H1 (cell line): ENCODE data around the gene MITF. TPM values are rescaled to one million over a fixed set of nuclear protein-coding genes. Genes with fewer than 3 reads are reported as not detected.

Source experiments
- CTCF ChIA-PET: fragments of 300-600 bp; sonication (Branson Sonifier 250); formaldehyde crosslinking; loops from one replicate; lab custom pipeline; 2021; ENCODE audit not compliant: partially characterized antibody; lab: Charles Lee
- POLR2A ChIA-PET: fragments of 300-600 bp; sonication (Branson Sonifier 250); formaldehyde crosslinking; loops from one replicate; lab custom pipeline; 2021; ENCODE audit warnings: inconsistent platforms; ENCODE audit not compliant: partially characterized antibody; lab: Charles Lee
- DNase-seq, 2 experiments: peaks; one replicate each; pipeline versions ENCODE4 v3.0.0 to v3.0.0-alpha.2; 2010 to 2022; ENCODE audit warnings: low spot score in 2 of 2, low read depth in 1 of 2, mixed read lengths in 1 of 2
- FAIRE-seq: peaks from 2 replicates; lab custom pipeline; 2011; peaks lifted over from hg19 to GRCh38; lab: Jason Lieb, UNC
- H2AFZ ChIP-seq: 2 replicates; pipeline ENCODE4 v1.8.1; 2012; ENCODE audit warnings: low read length, inconsistent platforms
- H2AK5ac ChIP-seq: 2 replicates; pipeline ENCODE4 v1.6.1; 2013; ENCODE audit warnings: low read depth, low read length
- H2BK120ac ChIP-seq: replicated peaks from 2 replicates; pipeline ENCODE3; 2013; ENCODE audit warnings: low read depth, low read length, inconsistent platforms
- H2BK12ac ChIP-seq: 2 replicates; pipeline ENCODE4 v1.6.1; 2013; ENCODE audit warnings: low read depth, low read length
- H2BK15ac ChIP-seq: 2 replicates; pipeline ENCODE4 v1.6.1; 2013; ENCODE audit warnings: low read length
- H2BK20ac ChIP-seq: 2 replicates; pipeline ENCODE4 v1.6.1; 2013; ENCODE audit warnings: low read length
- H2BK5ac ChIP-seq: 2 replicates; pipeline ENCODE4 v1.6.1; 2013; ENCODE audit warnings: low read depth, low read length
- H3K14ac ChIP-seq: 2 replicates; pipeline ENCODE4 v1.6.1; 2013; ENCODE audit warnings: inconsistent platforms; ENCODE audit not compliant: insufficient read length
- H3K18ac ChIP-seq: 2 replicates; pipeline ENCODE4 v1.6.1; 2013; ENCODE audit warnings: low read length; ENCODE audit errors: extremely low read depth
- H3K23ac ChIP-seq: 2 replicates; pipeline ENCODE4 v1.6.1; 2013; ENCODE audit warnings: inconsistent platforms; ENCODE audit not compliant: insufficient read length
- H3K23me2 ChIP-seq: 2 replicates; pipeline ENCODE4 v1.6.1; 2013; ENCODE audit warnings: low read depth, low read length
- H3K27ac ChIP-seq: 2 replicates; pipeline ENCODE4 v1.6.1; 2011; ENCODE audit warnings: low read depth, low read length, inconsistent platforms
- H3K27me3 ChIP-seq, 4 experiments: replicated peaks in 1 of 4; 1 replicate in 1 of 4; 2 replicates in 3 of 4; pipeline versions ENCODE4 v1.6.1 to v1.8.1; 2011 to 2013; ENCODE audit warnings: low read length in 3 of 4, mild to moderate bottlenecking in 3 of 4, inconsistent platforms in 2 of 4, mixed read lengths in 2 of 4, moderate library complexity in 1 of 4; ENCODE audit not compliant: control insufficient read depth in 3 of 4, insufficient read depth in 3 of 4; ENCODE audit errors: extremely low read depth in 1 of 4
- H3K36me3 ChIP-seq, 4 experiments: 2 replicates each; pipeline versions ENCODE4 v1.6.1 to v1.8.1; 2011 to 2013; ENCODE audit warnings: mild to moderate bottlenecking in 4 of 4, low read length in 3 of 4, moderate library complexity in 2 of 4, control low read depth in 1 of 4, inconsistent platforms in 1 of 4; ENCODE audit not compliant: insufficient read depth in 4 of 4, control insufficient read depth in 2 of 4
- H3K4ac ChIP-seq: replicated peaks from 2 replicates; pipeline ENCODE3; 2013; ENCODE audit warnings: low read length, low read depth, mixed read lengths, inconsistent platforms; ENCODE audit not compliant: insufficient read length
- H3K4me1 ChIP-seq, 4 experiments: replicated peaks in 1 of 4; 1 replicate in 1 of 4; 2 replicates in 3 of 4; pipeline versions ENCODE4 v1.6.1 to v1.8.1; 2011 to 2013; ENCODE audit warnings: low read length in 3 of 4, inconsistent platforms in 2 of 4, mixed read lengths in 1 of 4; ENCODE audit not compliant: insufficient read depth in 4 of 4, control insufficient read depth in 3 of 4
- H3K4me2 ChIP-seq, 2 experiments: 2 replicates each; pipeline versions ENCODE4 v1.6.1 to v1.8.1; 2011 to 2013; ENCODE audit warnings: low read depth in 2 of 2, low read length in 2 of 2, control low read depth in 1 of 2, inconsistent platforms in 1 of 2, mild to moderate bottlenecking in 1 of 2; ENCODE audit not compliant: insufficient read depth in 1 of 2
- H3K4me3 ChIP-seq, 4 experiments: fragments of 200-600, 300-600 bp in 1 of 4; sonication (generic), shearing (Covaris generic), sonication (Bioruptor Twin) in 1 of 4; 2 replicates each; pipeline versions ENCODE4 v1.5.1 to v1.8.1; 2011 to 2016; ENCODE audit warnings: low read length in 4 of 4, low read depth in 3 of 4, control low read depth in 2 of 4, inconsistent platforms in 2 of 4, mild to moderate bottlenecking in 2 of 4, mixed read lengths in 1 of 4, moderate library complexity in 1 of 4; ENCODE audit not compliant: insufficient read depth in 2 of 4; ENCODE audit errors: extremely low read depth in 1 of 4
- H3K56ac ChIP-seq: replicated peaks from 2 replicates; pipeline ENCODE3; 2013; ENCODE audit warnings: low read depth, mild to moderate bottlenecking, mixed read lengths, low read length, inconsistent platforms; ENCODE audit not compliant: insufficient read length
- H3K79me1 ChIP-seq: 2 replicates; pipeline ENCODE4 v1.6.1; 2013; ENCODE audit warnings: low read depth, low read length, control low read depth
- H3K79me2 ChIP-seq, 2 experiments: 2 replicates each; pipeline versions ENCODE4 v1.6.1 to v1.8.1; 2012 to 2013; ENCODE audit warnings: low read length in 2 of 2, mild to moderate bottlenecking in 2 of 2, inconsistent platforms in 1 of 2; ENCODE audit not compliant: insufficient read depth in 2 of 2, control insufficient read depth in 1 of 2
- H3K9ac ChIP-seq, 4 experiments: replicated peaks in 1 of 4; 1 replicate in 1 of 4; 2 replicates in 3 of 4; pipeline versions ENCODE4 v1.6.1 to v1.8.1; 2011 to 2013; ENCODE audit warnings: low read depth in 3 of 4, low read length in 3 of 4, control low read depth in 2 of 4, mild to moderate bottlenecking in 2 of 4, moderate library complexity in 2 of 4, inconsistent platforms in 1 of 4; ENCODE audit errors: extremely low read depth in 1 of 4
- H3K9me3 ChIP-seq, 2 experiments: 2 replicates each; pipeline versions ENCODE4 v1.6.1 to v1.8.1; 2012 to 2013; ENCODE audit warnings: mild to moderate bottlenecking in 2 of 2, moderate library complexity in 2 of 2, control low read depth in 1 of 2, inconsistent platforms in 1 of 2, low read depth in 1 of 2, low read length in 1 of 2, mixed read lengths in 1 of 2; ENCODE audit not compliant: insufficient read depth in 2 of 2
- H4K20me1 ChIP-seq, 2 experiments: replicated peaks in 1 of 2; 2 replicates each; pipeline versions ENCODE3 to v1.8.1; 2011 to 2013; ENCODE audit warnings: inconsistent platforms in 2 of 2, low read length in 2 of 2, mild to moderate bottlenecking in 1 of 2; ENCODE audit not compliant: insufficient read depth in 2 of 2, control insufficient read depth in 1 of 2
- H4K5ac ChIP-seq: 2 replicates; pipeline ENCODE4 v1.6.1; 2013; ENCODE audit warnings: low read length, low read depth, mixed read lengths, inconsistent platforms; ENCODE audit not compliant: insufficient read length
- H4K8ac ChIP-seq: 2 replicates; pipeline ENCODE4 v1.8.0; 2013; ENCODE audit warnings: mild to moderate bottlenecking, moderate library complexity, low read length, inconsistent platforms; ENCODE audit not compliant: insufficient read depth; ENCODE audit errors: extremely low read depth
- H4K91ac ChIP-seq: replicated peaks from 2 replicates; pipeline ENCODE3; 2013; ENCODE audit warnings: low read length, mixed read lengths, inconsistent platforms; ENCODE audit not compliant: insufficient read length
- SP2 ChIP-seq: IDR thresholded peaks from 2 replicates; pipeline ENCODE4 v1.6.1; 2012; ENCODE audit warnings: mild to moderate bottlenecking, low read length, inconsistent platforms
- WGBS, 2 experiments: shearing (Covaris generic) in 1 of 2; methylation state at CpG; one replicate each; pipeline versions ENCODE4 v1.1.6 to v1.1.7; 2013 to 2015; ENCODE audit warnings: low lambda C conversion rate in 2 of 2, mixed read lengths in 2 of 2, inconsistent platforms in 1 of 2, low coverage in 1 of 2, missing lambda C conversion rate in 1 of 2; ENCODE audit not compliant: insufficient replicate concordance in 2 of 2, insufficient coverage in 1 of 2, insufficient read length in 1 of 2; ENCODE audit errors: extremely low coverage in 1 of 2, missing lambda C conversion rate in 1 of 2; 5-methylcytosine and 5-hydroxymethylcytosine counted together
- polyA plus RNA-seq, 7 experiments: library from polyadenylated mRNA; depleted of rRNA in 3 of 7; stranded (reverse) in 5 of 7; unstranded in 2 of 7; fragments of >200 nt in 5 of 7; fragments of 200-250 nt in 2 of 7; gene quantifications; 1 replicate in 5 of 7; 2 replicates in 1 of 7; 4 replicates in 1 of 7; pipeline versions ENCODE4 v1.2.1 to v1.2.3, GENCODE V29; 2011 to 2013; ENCODE audit warnings: missing spikeins in 2 of 7, mixed read lengths in 2 of 7
- total RNA-seq: library from RNA; stranded (reverse); fragmentation: NEBNext Ultra II Directional; extraction: Animal tissue kit (Norgen Biotek cat#: 25700); gene quantifications from 2 replicates; pipeline ENCODE4 v1.2.1, GENCODE V29; 2021

The MITF gene
- total and polyA plus RNA-seq, 2 of the 8 experiments (the other 6 are each of a cell fraction or from before 2014, with no cell fraction given) = 0.53 to 1.4 TPM

GRCh38 chr3:69902386-69902785, 163.1 kb downstream of the MITF start:
- Histone ChIP-seq H3K14ac (no peak overlapping the region), H2BK120ac (no peak overlapping the region), H3K4me1 (no peaks in the 10 kb centered on the region), H3K18ac (no peak overlapping the region), H3K9ac (no peak overlapping the region), H4K20me1 (no peaks in the 10 kb centered on the region), H3K9me3 (no peaks in the 10 kb centered on the region)
- ChIA-PET POLR2A (no interaction called here), CTCF (no interaction called here)
- 94% methylated on average over 1 of the region's 1 CpG; no CpG with 5 or more reads in 1 of the 2 experiments for WGBS, 2 experiments
- no peak for TF ChIP-seq SP2
- TF ChIP-seq, all 59 proteins: peak for 0
- no peak overlapping the region for H4K91ac ChIP-seq
- no peaks in the 10 kb centered on the region for H3K79me1 ChIP-seq
- H2AFZ ChIP-seq = no peak overlapping the region
- FAIRE-seq (no peak), DNase-seq (no peak)
- no peak overlapping the region for H3K23ac ChIP-seq
- H3K23me2 ChIP-seq = no peaks in the 10 kb centered on the region
- no peak overlapping the region for H4K8ac ChIP-seq
- H3K4ac ChIP-seq = no peak overlapping the region
- no peak overlapping the region for H3K27ac ChIP-seq
- no peak overlapping the region for H2BK15ac ChIP-seq
- H3K27me3 ChIP-seq = no peaks in the 10 kb centered on the region
- H2BK5ac ChIP-seq = no peak overlapping the region
- H3K36me3 ChIP-seq = no peaks in the 10 kb centered on the region
- no peak overlapping the region for H2BK20ac ChIP-seq
- no peak overlapping the region for H4K5ac ChIP-seq
- H2BK12ac ChIP-seq = no peak overlapping the region
- H3K79me2 ChIP-seq = no peaks in the 10 kb centered on the region
- no peak overlapping the region for H3K4me3 ChIP-seq
- no peak overlapping the region for H3K56ac ChIP-seq
- H2AK5ac ChIP-seq = no peak overlapping the region
- H3K4me2 ChIP-seq = no peak overlapping the region
